KG1 (cell line): Measurements from ENCODE around the gene GSTO2.

Source experiments
- DNase-seq: peaks from one replicate; lab custom pipeline; 2025; lab: John Stamatoyannopoulos, UW

GSTO2 gene

DNA sequence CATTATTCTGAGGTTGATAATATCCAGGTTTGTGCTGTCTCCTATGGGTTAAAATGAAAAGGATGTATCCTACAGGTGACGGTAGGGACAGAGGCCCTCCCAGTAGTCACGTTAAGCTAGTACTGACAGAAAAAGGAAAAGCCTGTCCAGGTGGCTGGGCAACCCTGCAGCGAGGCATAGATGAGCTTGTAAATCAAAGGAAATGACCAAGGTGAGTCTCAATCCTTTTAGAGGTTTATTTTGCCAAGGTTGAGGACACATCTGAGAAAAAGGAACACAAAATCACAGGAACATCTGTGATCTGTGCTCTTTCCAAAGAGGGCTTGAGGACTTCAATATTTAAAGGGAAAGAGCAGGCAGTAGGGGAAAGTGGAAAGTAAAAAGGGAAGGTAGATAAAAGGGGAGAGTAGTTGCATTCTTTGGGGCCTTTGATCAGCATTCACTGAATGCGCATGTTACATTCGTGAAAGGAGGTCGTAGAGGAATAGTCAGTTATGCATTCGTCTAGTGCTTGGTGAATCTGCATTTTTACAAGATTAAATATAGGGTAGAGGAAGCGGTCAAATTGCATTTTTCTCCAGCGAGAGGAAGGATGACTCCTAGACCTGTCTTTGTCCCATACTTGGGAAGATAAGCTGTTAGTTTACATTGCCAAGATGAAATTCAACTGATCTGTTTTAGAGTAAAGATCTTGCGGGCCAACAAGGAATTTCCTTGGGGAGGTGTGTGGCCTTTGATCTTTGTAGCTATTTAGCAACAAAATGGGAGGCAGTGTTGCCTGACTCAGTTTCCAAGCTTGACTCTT is 15.2 kb upstream of the GSTO2 start:
- no peak for DNase-seq

DNA sequence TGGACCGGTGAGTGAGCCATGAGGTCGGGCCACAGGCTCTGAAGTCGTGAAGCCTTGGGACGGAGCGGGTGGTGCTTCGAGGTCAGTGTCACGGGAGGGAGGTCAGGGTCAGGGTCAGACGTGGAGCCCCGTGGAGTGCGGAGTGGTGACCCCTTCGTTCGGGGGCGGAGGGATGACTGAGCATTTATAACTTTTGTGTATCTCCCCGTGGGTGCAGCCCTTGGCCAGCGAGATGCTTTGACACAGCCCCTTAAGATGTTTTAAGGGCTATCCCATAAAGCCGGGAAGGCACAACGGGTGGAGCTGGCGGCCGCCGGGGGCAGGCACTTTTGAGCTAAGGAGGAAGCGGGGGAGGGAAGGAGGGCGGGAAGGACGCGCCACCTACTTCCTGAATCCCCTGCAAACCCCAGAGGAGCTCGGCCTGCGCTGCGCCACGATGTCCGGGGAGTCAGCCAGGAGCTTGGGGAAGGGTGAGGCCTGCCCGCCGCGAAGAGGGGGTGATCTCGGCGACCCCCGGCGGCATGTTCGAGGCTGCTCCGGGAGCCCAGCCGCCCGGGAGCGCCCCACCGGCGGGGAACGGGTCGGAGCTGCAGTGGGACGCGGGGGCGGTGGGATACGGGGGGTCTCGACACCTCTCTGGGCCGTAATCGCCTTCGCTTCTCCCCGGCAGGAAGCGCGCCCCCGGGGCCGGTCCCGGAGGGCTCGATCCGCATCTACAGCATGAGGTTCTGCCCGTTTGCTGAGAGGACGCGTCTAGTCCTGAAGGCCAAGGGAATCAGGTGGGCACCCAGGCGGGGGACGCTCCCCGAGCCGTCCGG is 14.3 kb upstream of the GSTO2 start, which contains the start of gene GSTO1:
TSS of gene GSTO1 (plus strand) at position 400 of the 818 bp plus-strand sequence. CDS start at position 437, 37 bp downstream.
- peak; percentile 18 for DNase-seq

DNA sequence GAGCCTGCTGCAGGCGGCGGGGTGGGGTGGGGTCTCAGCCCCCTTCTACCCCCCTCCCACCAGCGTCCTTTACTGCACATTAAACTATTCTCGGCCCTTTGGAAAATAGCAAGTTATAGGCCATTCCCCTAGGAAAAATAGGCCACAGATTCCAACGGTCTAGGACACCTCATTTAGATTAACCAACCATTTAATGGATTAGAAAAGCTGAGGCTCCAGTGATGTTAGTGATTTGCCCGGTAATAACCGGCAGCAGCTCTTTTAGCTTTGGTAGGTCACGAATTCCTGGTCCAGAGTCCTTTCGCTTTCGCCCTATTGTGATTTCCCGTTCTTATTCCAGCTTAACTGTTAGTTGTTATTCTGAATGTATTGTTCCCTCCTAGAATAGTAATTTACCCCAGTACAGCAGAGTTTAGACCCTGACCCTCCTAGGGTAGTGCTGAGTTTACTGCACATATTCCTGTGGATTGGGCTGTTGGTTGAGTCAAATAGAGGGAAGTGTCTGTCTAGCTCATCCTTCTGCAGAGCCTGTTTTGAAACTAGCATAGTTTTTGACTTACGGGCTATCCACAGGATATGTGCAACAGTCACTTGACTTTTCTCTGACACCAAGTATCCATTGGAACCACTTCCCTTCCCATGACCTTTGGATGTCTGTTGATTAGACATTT is 13.5 kb upstream of the GSTO2 start:
- no peak for DNase-seq

DNA sequence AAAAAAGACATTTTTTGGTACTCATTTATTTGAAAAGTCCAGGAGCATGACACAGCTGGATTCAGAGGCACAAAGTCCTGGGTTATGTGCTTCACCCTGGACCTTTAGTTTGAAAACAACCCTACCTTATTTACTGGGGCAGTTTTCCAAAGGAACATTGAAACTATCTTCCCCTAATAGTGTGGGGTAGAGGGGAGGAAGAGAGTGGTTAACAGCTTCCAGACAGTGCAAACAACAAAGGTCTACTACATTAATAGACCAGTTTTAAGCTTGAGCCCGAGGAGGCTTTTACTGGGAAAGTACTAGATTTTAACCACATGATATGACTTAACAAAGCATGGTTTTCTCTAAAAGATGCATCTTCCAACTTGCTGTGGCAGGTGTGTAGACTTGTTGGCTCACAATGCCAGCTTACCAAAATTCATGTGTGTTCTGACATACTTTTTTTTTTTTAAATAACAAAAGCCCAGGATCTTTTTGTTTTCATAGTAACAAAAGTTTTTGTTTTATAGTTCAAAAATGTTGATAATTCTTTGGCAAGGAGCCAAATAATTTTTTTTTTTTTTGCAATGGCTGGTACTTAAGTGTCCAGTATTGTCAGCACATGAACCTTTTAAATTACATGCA is 12.5 kb upstream of the GSTO2 start:
- DNase-seq, result no peak

DNA sequence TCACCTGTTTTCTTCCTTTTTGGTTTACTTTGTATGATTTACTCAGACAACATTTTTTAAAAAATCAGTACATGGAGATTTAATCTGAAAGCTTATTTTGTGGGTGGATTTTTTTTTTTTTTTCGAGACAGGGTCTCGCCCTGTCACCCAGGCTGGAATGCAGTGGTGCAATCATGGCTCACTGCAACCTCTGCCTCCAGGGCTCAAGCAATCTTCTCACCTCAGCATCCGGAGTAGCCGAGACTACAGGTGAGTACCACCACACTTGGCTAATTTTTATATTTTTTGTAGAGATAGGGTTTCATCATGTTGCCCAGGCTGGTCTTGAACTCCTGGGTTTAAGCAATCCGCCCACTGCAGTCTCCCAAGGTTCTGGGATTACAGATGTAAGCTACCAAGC is 11.7 kb upstream of the GSTO2 start:
- DNase-seq, result no peak

DNA sequence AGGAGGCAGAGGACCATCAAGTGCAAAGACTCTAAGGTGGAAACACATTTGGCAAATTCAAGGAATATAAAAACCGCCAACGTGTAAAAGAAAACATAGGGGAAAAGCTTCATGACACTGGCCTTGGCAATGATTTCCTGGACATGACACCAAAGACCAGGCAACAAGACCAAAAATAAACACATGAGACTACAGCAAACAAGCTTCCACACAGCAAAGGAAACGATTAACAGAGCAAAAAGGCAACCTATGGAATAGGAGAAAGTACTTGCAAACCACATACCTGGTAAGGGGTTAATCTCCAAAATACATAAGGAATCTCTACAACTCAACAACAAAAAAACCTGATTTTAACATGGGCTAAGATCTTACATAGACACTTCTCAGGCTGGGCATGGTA is 10.8 kb upstream of the GSTO2 start:
- DNase-seq, result no peak

DNA sequence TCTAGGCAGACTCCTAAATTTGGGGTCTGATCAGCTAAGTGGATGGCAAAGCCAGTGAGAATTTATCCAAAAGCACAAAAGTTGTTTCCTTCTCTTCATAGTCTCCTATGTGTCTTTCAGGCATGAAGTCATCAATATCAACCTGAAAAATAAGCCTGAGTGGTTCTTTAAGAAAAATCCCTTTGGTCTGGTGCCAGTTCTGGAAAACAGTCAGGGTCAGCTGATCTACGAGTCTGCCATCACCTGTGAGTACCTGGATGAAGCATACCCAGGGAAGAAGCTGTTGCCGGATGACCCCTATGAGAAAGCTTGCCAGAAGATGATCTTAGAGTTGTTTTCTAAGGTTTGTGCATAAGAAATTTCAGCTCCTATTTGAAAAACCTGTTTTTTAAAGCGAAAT is 9.5 kb upstream of the GSTO2 start:
- DNase-seq, result no peak

DNA sequence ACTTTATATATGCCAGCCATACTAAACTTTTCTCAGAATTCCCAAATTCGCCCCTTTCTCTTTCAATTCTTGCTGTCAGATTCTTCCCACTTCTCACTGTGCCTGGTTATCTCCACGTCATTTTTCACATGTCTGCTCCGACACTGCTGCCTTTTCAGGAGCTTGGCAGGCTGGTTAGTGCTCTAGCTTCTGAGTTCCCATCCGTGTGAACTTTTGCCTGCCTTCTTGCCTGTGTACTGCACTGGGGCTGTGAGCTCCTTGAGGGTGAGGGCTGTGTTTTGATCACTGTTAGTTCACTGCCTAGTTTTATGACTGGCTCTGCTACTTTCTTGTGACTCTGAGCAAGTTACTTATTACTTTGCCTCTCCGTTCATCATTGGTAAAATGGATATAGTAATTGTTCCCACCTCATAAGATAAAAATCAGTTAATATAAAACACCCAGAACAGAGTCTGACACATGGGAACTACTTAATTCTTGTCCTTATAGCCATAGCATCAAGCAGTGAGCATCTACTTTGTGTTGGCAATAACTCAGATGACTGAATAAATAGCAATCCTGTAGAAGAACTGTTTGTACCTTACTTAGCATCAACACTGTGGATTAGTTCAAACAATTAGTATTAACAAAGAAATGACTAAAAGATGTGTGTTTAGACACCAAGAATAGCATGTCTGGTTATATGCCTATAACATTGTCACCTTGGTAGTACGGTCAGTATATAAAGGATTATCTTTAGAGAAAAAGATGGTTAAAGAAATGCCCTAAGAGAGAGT is 8.8 kb upstream of the GSTO2 start:
- DNase-seq, result no peak

DNA sequence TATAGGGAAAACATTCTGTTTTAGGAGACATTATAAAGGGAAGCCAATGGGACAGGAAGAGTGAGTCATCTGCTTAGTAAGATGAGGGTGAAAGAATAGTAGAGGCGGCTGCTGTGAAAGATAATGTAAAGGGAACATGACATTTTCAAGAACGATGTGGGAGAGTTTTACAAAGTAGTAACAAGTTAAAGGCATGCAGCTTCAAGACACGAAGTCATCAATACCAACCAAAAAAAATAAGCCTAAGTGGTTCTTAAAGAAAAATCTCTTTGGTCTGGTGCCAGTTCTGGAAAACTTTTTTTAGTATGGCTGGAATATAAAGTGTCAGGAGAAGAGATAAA is 8.2 kb upstream of the GSTO2 start:
- no peak for DNase-seq

DNA sequence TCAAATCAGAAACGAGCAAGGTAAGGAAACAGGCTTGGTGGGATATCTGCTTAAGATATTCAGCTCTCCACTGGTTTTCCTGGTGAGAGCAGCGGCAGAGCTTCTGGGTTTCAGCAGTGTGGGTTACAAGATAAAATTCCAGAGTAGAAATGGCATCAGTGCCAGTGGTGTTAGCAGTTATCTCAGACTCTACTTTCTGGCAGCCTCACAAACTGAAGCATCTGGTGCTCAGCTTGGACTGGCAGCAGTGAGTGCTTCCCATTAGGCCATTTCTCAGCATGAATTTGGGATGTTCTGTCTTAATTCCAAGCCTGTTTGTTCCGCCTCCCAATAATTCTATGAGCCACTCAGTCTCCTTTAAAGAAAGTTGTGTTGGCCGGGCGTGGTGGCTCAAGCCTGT is 6.9 kb upstream of the GSTO2 start:
- no peak for DNase-seq

DNA sequence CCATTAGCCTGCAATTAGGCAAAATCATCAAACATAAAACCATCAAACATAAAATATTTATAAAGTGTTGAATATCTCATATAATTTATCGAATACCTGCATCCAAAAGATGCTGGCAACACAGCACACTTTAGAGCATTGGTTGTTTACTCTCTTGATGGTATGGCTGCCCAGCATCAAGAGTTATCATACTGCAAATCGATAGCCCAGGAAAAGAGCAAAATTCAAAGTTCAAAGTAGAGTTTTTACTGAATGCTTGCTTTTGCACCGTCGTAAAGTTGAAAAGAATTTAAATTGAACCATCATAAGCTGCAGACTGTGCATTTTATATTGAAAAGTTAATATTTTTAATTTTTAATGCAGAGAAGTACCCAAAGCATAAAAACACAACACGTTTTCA is 4.2 kb upstream of the GSTO2 start:
- no peak for DNase-seq

DNA sequence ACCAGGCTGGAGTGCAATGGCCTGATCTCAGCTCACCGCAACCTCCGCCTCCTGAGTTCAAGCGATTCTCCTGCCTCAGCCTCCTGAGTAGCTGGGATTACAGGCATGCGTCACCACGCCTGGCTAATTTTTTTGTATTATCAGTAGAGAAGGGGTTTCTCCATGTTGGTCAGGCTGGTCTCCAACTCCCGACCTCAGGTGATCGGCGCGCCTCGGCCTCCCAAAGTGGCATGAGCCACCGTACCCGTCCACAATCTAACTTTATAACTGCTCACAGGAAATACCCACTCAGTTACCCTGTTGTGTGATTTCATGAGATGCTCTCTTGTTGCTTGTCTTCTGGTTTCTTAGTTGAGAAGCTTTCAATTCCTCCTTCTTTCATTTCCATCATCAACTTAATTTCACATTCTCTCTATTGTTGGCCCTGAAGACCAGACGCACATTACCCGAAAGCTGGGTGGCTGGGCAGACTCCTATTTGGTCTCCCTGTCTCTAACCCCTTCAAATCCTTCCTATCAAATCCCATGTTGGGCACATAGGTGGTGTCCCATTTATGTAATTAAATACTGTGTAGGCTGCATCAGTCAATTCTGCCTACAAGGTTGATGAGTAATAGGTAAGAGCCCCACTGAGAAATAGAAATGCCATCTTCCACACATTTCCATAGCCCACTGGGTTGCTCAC is 1.1 kb upstream of the GSTO2 start:
- DNase-seq, result no peak

DNA sequence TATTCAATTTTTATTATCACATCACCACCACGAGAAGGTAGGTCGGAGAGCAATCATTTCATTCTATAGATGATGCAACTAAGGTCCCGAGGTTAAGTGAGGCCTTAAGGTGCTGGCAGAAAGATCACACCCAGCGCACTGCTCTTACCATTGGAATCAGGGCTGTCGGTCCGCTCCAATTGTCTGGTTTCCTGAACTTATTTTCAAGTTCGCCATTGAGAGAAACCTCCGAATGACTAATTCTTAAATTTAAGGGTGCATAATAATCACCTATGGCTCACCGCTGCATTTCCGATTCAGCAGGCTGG is 625 bp upstream of the GSTO2 start:
- no peak for DNase-seq

DNA sequence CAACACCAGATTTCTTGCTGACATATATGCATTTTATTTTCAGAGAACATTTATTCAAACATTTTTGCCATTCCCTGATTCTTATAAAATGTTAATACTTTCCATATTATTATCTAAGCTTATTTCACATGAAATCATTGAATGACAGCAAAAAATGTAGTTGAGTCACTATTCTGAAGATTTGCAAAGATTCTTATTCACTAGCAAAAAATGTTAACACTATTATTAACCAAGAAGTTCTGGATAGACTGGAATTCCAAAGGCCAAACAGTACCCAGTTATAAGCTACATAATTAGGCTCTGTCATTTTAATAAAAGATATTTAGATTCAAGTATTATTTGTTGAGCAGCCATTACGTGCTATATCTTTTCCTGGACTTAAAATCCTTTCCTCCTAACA is 4.3 kb downstream of the GSTO2 start:
- DNase-seq, result no peak

DNA sequence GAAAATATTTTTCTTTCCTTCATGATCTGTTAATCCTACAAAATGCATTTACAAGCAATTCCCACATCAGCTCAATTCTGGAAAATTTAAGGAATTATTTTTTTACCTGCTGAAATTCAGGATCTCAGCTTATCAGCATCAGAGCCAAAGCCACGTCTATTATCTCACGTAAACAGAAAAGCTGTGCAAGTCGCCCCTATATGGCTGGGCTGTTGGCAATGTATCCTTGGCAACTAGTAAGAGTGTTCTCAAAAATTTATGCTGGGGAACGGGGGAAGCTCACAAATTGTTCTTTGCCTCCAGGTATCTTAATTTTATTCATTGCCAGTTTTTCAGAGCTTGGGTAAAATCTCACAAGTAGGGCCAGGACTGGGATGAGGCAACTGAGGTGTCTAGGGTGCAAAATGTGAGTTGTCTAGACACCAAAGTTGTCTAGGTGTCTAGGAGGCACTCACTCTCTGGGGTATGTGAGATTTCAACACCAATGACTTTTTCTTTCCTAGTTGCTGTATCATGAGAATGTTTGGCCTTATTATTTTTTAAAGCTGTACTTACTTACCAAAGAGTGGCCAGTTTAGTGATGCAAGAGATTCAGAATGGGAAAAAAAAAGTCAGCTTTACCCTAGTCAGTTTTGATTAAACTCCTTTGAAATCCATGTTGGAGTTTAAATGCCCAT is 5.1 kb downstream of the GSTO2 start:
- no peak for DNase-seq

DNA sequence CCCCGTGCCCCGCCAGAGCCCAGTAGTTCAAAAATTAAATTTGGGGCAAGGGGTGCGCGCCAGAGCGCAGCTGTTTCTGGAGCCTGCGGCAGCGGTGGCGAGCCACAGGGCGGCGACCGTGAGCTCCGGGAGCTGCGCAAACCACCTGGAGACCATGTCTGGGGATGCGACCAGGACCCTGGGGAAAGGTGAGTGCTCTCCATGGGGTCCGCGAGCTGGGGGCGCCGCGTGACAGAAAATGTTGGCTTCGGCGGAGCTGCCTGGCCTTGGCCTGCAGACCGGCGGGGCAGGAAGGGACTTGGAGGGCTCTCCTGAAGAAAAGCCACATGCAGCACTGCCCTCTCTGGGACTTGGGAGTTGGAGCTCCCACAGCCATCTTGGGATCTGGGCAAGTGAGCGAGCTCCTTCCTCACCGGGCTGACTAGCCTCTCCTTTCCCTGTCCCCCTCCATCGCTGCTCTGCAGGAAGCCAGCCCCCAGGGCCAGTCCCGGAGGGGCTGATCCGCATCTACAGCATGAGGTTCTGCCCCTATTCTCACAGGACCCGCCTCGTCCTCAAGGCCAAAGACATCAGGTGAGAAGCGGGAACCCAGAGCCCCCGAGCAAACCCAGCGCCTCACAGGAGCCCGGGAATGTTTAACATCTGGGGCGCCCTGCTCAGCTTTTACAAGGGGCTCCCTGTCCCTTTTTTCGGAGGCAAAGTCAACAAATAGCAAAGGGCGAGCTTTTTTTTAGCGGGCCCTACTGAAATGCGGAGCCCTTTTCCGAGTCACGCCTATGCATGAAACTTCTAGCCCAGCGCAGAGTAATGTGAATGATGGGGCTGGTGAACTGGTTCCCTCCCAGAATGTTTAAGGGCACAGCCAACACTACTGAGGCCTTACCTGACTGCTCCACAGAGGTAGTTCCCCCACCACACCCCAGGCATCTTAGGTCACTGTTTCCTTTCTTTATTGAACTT is 6.1 kb downstream of the GSTO2 start:
- DNase-seq, result no peak

DNA sequence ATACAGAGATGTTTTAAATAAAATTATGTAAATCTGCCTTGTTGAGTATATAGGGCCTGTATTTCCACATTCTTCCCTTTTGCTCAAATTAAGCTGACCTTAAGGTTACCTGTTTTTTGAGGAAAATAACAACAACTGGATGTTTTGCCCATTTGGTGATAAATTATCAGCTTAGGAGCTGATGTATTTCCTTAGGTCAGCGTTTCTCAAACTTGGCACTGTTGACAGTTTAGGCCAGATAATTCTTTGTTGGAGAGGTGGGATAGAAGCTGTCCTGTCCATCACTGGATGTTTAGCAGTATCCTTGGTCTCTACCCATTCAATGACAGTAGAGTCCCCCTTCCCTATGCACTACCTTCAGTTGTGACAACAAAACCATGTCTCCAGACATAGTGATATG is 7.2 kb downstream of the GSTO2 start:
- DNase-seq, result no peak

DNA sequence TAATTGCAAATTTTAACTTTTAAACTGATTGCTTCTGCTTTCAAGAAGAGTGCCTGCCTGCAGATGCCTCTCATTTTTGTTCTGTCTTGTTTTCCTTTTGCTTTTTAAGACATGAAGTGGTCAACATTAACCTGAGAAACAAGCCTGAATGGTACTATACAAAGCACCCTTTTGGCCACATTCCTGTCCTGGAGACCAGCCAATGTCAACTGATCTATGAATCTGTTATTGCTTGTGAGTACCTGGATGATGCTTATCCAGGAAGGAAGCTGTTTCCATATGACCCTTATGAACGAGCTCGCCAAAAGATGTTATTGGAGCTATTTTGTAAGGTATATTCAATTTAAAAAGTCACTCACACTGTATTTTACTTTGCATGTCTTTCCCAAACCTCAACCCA is 8.8 kb downstream of the GSTO2 start:
- no peak for DNase-seq

DNA sequence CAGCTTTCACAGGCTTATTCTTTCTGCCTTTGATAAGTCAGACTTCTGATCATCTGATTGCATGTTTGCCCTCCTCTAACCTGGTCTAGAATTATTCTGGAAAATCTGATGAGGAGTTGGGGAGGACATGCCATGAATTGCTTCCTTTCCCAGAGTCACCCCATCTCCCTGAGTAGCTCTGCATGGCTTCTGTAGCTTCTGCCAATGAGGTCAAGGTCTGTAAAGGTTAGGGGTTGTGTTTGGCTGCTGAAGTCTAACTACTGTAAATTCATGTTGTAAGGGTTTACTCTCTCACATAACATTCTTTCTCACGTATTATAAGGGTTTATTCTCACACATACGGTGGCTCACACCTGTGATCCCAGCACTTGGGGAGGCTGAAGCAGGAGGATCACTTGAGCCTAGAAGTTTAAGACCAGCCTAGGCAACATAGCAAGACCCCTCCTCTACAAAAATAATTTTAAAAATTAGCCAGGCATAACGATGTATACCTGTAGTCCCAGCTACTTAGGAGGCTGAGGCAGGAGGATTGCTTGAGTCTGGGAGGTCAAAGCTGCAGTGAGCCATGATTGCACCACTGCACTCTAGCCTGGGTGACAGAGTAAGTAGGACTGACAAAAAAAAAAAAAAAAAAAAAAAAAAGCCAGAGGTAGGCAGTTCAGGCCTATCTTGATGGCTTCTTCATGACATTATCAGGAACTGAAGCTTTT is 10.7 kb downstream of the GSTO2 start:
- DNase-seq, result no peak
